NCI-H510A treated with DMSO at 0.1 percent for 48 hours (cell line): ENCODE measurements around the gene CRNKL1.

Experiments used
- DNase-seq: peaks from one replicate; lab custom pipeline; 2025; lab: John Stamatoyannopoulos, UW

CRNKL1 gene

GRCh38 chr20:20052074-20052970, at the start of gene CRNKL1, which contains the start of gene CFAP61:
CRNKL1 (minus strand) TSS chr20:20052466; CDS start chr20:20052342, 124 bp downstream.
CFAP61 (plus strand) TSS chr20:20052532; CDS start chr20:20056654, 4,122 bp downstream.
- peak; percentile 97 for DNase-seq

GRCh38 chr20:20100881-20101280, 48.6 kb upstream of the CRNKL1 start:
- DNase-seq = no peak

GRCh38 chr20:20096421-20096820, 44.2 kb upstream of the CRNKL1 start:
- DNase-seq = no peak

- DNase-seq = no peak
Observed at GRCh38 chr20:20095114-20095872, 43.0 kb upstream of the CRNKL1 start.

- no peak for DNase-seq
Observed at GRCh38 chr20:20094410-20094809, 42.1 kb upstream of the CRNKL1 start.

GRCh38 chr20:20092827-20093226, 40.6 kb upstream of the CRNKL1 start:
- no peak for DNase-seq

GRCh38 chr20:20089939-20090338, 37.7 kb upstream of the CRNKL1 start:
- no peak for DNase-seq

- DNase-seq = no peak
Observed at GRCh38 chr20:20089018-20089417, 36.8 kb upstream of the CRNKL1 start.

GRCh38 chr20:20085812-20086211, 33.5 kb upstream of the CRNKL1 start:
- no peak for DNase-seq

- DNase-seq = no peak
Observed at GRCh38 chr20:20085071-20085470, 32.8 kb upstream of the CRNKL1 start.

GRCh38 chr20:20084296-20084752, 32.1 kb upstream of the CRNKL1 start:
- DNase-seq = peak; percentile 42

GRCh38 chr20:20083807-20084206, 31.5 kb upstream of the CRNKL1 start:
- peak; percentile 92 for DNase-seq

GRCh38 chr20:20079102-20079784, 27.0 kb upstream of the CRNKL1 start:
- DNase-seq = peak; percentile 90

GRCh38 chr20:20078041-20078440, 25.8 kb upstream of the CRNKL1 start:
- DNase-seq = peak; percentile 16

- DNase-seq = no peak
Observed at GRCh38 chr20:20076297-20077065, 24.2 kb upstream of the CRNKL1 start.

- DNase-seq = no peak
Observed at GRCh38 chr20:20075032-20075431, 22.8 kb upstream of the CRNKL1 start.

- DNase-seq = peak; percentile 70
Observed at GRCh38 chr20:20073801-20074371, 21.6 kb upstream of the CRNKL1 start.

- DNase-seq = no peak
Observed at GRCh38 chr20:20070871-20071726, 18.8 kb upstream of the CRNKL1 start.

- no peak for DNase-seq
Observed at GRCh38 chr20:20065361-20065760, 13.1 kb upstream of the CRNKL1 start.
